Stimulated activated CD8-positive, alpha-beta memory T cell treated with anti-CD3 and anti-CD28 coated beads, Interleukin-7, amount 100 ng/mL, for 48 hours (primary cell): Measurements from ENCODE around the gene CCDC85A.

Experiments used
- DNase-seq, 2 donors: peaks; one replicate each; pipeline ENCODE4 v3.0.0-alpha.2; 2020; ENCODE audit warnings: low read depth in 1 of 2; ENCODE audit errors: extremely low read depth in 1 of 2

CCDC85A gene

DNA sequence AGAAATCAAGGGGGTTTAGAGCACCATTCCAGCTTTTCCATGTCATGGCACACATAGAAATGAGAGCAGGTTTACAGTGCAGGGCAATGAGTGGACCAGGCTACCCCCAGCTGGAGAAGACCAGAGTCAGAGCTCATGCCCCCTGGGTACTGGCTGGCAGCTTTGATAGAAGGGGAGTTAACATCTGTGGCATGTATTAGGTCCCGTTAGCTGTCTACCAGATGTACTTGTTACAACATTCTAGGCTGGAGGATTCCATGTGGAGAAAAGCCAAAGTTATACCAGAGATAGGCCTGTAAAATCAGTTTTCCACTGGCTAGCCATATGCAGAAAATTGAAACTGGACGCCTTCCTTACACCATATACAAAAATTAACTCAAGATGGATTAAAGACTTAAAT lies 109.2 kb downstream of the CCDC85A start:
- DNase-seq: no peak

DNA sequence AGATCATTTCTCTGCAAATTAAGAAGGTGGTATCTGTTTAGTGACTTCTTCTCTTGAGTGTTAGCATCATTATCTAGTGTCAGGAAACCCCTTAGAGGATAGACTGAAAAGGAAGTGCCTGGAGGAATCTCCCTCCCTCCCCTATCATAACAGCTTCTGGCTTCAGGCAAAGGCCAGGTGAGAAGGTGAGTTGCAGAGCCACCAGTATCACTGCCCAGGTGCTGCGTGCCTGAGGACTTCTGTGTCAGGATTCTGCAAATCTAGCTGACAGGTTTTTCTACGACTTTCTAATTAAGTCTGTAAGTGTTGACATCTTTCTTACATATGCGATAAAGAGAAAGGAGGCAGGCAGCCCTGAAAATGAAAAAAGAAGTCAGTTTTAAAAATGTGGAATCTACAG lies 111.9 kb downstream of the CCDC85A start:
- DNase-seq: no peak

DNA sequence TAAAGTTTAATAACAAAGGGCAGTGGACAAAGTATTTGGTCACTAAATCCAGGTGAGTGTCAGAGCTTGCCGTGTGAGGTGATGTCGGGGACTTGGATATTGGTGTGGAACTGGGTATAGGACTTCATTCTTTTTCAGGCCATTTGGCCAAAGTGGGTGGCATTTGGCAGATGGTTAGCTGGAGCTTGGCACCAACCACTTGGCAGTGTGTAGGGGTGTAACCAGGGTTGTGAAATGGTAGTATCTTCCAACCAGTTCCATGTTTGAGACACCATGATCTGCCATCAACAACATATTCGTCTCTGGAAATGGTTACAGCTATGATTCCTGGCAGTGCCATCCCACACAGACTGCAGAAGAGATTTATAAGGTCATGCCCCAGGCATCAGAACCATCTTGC lies 113.9 kb downstream of the CCDC85A start:
- DNase-seq: no peak

DNA sequence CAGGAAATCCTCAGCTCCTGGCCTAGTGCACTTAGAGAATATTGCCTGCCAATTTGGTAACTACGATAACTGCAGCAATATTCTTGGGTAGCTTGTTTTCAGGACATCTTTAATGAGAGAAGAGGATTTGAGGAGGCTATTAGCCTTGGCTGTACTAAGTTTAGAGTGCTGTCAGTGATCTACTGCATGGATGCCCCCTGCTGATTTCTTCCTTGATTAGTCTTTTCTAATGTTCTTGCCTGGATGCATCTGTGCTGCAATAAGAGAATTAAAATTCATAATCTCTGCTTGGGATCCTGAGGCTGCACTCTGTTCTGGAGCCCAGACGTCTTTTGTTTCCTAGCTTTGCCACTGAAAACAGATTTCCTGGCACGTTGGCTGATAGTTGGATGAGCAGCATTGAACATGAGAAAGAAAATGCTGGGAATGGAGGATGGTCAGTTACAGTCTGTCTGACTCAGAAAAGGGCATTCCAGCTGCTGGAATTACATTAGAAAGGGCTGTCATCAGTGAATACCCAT lies 115.4 kb downstream of the CCDC85A start:
- no peak for DNase-seq

GRCh38 chr2:56309626-56310170 lies 125.9 kb downstream of the CCDC85A start:
- no peak for DNase-seq

- no peak for DNase-seq
Measured at GRCh38 chr2:56313500-56313921, 129.7 kb downstream of the CCDC85A start.

DNA sequence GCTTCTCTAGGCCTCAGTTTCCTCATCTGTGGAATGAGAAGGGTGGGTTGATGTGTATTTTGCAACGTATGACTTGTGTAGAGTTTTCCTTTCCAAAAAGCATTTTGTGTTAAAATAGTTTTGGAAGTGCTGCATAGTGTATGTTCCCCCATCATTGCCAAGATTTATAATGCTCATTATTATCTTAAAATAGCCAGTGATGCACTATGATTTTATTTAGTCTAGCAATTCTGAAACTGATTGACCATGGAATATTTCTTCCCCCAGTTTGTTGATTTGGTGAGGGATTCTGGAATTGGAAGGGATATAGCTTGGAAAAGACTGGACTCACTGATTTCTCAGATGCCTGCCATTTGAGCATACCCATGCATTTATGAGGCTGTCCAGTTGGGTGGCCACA lies 130.6 kb downstream of the CCDC85A start:
- DNase-seq: no peak

- DNase-seq: no peak
Measured at GRCh38 chr2:56314796-56315195, 131.0 kb downstream of the CCDC85A start.

DNA sequence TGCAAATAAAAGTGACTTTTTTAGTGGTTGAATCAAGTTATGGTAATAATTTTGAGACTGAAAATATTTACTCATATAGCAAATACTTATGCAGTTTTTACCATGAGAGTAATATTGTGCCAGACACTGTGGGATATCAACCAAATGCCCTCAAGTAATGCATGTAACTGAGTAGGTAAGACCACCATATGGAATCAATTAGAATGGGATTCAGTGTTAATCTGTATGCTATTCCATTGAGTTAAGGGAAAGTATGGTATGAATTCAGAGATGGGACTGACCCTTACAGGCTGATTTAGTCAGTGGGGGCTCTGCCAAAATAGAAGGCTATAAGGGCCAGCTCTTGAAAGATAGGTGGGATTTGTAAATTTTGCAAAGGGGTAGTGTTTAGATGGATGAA lies 131.6 kb downstream of the CCDC85A start:
- DNase-seq: no peak

DNA sequence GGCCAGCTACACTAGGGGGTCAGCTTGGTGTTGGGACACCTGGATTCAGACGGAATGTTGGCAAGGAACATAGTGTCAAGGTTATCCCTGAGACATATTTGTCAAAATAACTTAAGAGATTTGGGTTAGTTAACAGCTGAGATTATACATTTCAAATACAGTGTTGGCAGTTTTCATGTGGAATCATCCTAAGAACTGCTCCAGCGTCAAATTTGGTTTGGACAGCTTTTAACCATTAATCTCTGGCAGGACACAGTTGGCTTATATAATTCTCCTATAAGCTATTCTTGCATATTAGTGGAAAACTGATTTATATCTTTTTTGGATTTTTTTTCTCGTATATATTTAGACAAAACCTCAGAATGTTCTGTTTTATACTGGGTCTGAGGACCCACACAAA lies 132.2 kb downstream of the CCDC85A start:
- DNase-seq: no peak

GRCh38 chr2:56318147-56318546 lies 134.4 kb downstream of the CCDC85A start:
- DNase-seq: no peak

GRCh38 chr2:56325661-56326345 lies 142.0 kb downstream of the CCDC85A start:
- no peak for DNase-seq

DNA sequence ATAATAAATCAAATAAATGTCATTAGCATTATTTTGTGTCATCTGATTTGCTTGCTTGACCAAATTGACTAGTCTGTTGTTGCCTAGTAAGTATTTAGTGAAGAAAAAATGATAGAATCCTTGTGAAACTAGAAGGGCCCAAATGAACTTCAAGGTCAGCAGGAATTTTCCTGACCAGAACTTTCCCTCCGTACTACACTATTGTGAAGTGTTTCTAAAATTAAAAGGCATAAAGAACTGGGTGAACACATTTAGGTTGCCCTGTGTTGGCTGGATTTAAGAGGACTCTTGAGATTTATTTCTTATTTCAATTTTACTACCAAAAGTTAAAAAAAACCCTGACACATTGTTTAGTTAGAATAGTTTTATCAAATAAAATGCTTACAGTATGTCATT lies 142.6 kb downstream of the CCDC85A start:
- no peak for DNase-seq

GRCh38 chr2:56331810-56332209 lies 148.0 kb downstream of the CCDC85A start:
- DNase-seq: no peak

- no peak for DNase-seq
Measured at GRCh38 chr2:56333812-56334485, 150.2 kb downstream of the CCDC85A start.

GRCh38 chr2:56334622-56335021 lies 150.8 kb downstream of the CCDC85A start:
- DNase-seq: no peak

DNA sequence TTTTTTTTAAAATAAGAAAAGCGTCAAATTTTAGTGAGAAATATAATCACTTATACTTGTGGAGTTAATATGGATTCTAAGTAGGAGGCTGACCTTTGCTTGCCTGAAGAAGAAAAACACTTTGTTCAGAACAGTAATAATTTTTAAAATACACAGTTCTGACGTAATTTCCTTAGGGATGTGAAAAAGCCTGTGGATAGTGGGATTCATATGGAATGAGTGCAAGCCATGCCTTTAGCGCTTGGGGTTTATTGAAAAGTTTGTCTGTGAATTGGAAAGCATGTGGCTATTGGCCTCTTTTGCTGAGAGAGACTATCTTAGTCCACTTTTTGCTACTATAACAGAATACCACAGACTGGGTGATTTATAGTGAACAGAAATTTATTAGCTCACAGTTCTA lies 151.3 kb downstream of the CCDC85A start:
- no peak for DNase-seq

GRCh38 chr2:56337342-56337741 lies 153.6 kb downstream of the CCDC85A start:
- no peak for DNase-seq

GRCh38 chr2:56338232-56338631 lies 154.4 kb downstream of the CCDC85A start:
- DNase-seq: no peak

- no peak for DNase-seq
Measured at GRCh38 chr2:56344771-56345170, 161.0 kb downstream of the CCDC85A start.

DNA sequence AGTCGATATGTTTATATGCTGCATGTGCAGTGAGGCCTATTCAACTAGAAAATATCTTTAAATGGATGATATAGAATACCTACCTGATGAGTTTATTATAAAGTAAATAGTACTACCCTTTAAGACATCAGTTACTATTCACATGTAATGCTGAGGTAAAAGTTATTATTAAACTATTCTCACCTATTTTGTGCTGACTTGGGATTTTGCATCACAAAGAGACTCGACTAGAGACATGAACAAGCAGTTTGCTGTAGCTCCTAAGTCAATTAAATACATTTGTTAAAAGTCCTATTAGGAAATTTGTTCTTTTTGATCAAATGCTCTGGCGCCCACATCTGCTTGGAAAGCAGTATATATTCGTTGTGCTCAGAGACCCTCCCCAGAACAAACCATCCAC lies 164.1 kb downstream of the CCDC85A start:
- DNase-seq: no peak
